Keratinocyte (primary cell): Measurements from ENCODE around the gene TMPRSS6.

Source experiments
- EZH2 ChIP-seq: IDR thresholded peaks from one replicate; pipeline ENCODE4 v1.6.1; 2012; ENCODE audit warnings: inconsistent platforms, mild to moderate bottlenecking, low read length, moderate library complexity
- TF ChIP-seq, protein P1 (sequence below), 3 experiments: IDR thresholded peaks in 1 of 3; conservative IDR thresholded peaks in 1 of 3; optimal IDR thresholded peaks in 1 of 3; 2 replicates in 2 of 3; 3 replicates in 1 of 3; pipeline versions ENCODE3 to v1.5.1; 2011; ENCODE audit warnings: low read length in 3 of 3, mild to moderate bottlenecking in 3 of 3, moderate library complexity in 2 of 3, control low read depth in 1 of 3, inconsistent platforms in 1 of 3; ENCODE audit not compliant: insufficient read depth in 2 of 3; ENCODE audit errors: extremely low read depth in 1 of 3

DNA sequence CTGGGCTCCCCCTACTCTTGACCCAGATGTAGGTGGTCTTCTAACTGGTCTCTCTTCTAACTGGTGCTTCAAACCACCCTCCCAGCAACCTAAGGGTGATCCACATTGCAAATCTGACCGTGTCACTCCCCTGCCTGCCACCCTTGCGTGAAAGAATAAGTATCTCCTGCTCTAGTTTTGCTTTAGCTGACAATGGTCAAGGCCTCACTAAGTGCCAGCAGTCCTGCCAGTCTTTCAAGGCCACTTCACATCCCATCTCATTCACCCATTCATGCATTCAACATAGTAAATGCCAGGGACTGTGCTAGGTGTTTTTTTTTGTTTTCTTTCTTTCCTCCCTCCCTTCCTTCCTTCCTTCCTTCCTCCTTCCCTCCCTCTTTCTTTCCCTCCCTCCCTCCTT lies 60.3 kb downstream of the TMPRSS6 start:
- no peak for TF ChIP-seq EZH2
- TF ChIP-seq, protein P1, sequence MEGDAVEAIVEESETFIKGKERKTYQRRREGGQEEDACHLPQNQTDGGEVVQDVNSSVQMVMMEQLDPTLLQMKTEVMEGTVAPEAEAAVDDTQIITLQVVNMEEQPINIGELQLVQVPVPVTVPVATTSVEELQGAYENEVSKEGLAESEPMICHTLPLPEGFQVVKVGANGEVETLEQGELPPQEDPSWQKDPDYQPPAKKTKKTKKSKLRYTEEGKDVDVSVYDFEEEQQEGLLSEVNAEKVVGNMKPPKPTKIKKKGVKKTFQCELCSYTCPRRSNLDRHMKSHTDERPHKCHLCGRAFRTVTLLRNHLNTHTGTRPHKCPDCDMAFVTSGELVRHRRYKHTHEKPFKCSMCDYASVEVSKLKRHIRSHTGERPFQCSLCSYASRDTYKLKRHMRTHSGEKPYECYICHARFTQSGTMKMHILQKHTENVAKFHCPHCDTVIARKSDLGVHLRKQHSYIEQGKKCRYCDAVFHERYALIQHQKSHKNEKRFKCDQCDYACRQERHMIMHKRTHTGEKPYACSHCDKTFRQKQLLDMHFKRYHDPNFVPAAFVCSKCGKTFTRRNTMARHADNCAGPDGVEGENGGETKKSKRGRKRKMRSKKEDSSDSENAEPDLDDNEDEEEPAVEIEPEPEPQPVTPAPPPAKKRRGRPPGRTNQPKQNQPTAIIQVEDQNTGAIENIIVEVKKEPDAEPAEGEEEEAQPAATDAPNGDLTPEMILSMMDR (optimal IDR thresholded peaks at IDR 0.05 in 1 of 3, IDR thresholded peaks at IDR 0.05 in 1 of 3, conservative IDR thresholded peaks at IDR 0.05 in 1 of 3; ENCODE audit: extremely low read depth in 1 of 3, insufficient read depth in 2 of 3, low read length in 3 of 3) = no peak
